ENCODE results near the gene RTCA.
"Not testable (repeated sequence)": the region's sequence is repeated elsewhere in the genome, so short reads cannot be mapped to it uniquely, and the experiment has no call there.

Gene RTCA

DNA sequence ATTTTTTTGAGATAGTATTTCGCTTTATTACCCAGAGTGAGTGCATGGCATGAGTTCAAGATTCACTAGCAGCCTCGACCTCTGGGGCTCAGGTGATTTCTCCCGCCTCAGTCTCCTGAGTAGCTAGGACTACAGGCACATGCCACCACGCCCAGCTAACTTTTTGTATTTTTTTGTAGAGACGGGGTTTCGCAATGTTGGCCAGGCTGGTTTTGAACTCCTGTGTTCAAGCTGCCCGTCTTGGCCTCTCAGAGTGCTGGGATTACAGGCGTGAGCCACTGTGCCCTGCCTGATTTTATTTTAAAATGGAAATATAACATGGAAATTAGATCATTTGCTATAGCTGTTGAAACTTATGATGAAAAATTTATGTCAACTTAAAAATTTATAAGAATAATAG, 30.1 kb downstream of the RTCA start:
- no peak overlapping the region for H3K4me3 ChIP-seq (ENCODE audit: low read depth, low read length)
- no peak for DNase-seq (ENCODE audit: low read depth)
- TF ChIP-seq CTCF (IDR thresholded peaks at IDR 0.05; ENCODE audit: insufficient read depth, low read depth, low read length, missing control alignments) = no peak

GRCh38 chr1:100296997-100297396, 31.0 kb downstream of the RTCA start:
- not testable (repeated sequence) for DNase-seq (ENCODE audit: low read depth); H3K4me3 ChIP-seq (ENCODE audit: low read depth, low read length)

DNA sequence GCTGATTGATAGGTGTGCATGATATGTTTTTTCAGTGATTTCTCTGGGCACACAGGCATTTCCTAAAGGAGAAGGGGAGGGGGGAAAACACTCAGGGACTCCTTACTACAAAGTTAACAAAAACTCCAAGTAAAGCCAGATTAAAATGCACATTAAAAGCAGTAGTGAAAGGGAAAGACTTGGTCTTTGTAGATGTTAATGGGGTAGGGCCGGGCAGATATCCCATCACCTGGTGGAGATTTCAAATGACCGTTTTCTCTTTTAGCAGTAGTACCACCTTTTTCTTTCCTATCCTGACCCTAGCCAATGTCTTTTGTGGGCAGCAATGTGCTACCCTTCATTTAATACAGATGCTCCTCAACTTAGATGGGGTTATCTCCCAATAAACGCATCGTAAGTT, 32.5 kb downstream of the RTCA start:
- no peak for DNase-seq (ENCODE audit: low read depth)
- H3K4me3 ChIP-seq (ENCODE audit: low read depth, low read length) = no peak overlapping the region
- no peak for TF ChIP-seq CTCF (IDR thresholded peaks at IDR 0.05; ENCODE audit: insufficient read depth, low read depth, low read length, missing control alignments)

DNA sequence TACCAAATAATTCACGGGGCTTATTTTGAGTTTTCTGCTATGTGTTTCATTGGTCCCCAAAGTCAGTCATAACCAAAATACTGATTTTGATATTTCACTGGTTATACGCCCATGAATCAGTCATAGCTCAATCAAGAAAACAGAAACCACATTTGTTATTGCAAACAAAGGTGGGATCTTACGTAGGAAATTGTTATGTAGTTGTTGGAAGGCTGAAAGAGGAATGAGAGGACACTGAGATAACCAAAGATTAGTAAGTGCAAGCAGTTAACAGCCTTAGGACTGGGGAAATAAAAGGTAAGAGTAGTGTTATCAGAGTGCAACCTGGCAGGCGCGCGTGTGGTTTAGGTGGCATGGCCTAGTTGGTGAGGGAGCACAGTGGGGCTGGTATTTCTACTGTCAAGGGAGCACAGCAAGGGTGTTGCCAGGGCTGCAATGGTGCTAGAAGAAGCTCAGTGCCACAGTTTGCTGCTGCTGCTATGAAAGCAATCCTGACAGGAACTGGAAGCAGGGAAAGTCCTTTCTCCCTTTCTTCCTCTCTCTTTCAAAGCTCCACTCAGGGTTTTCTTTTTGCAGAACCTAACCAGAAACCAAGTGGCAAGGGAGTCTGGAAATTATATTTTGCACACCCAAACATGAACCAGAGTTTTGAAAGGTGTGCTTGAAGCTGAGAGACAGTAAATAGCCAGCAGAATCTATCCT, 33.7 kb downstream of the RTCA start:
- TF ChIP-seq CTCF (IDR thresholded peaks at IDR 0.05; ENCODE audit: insufficient read depth, low read depth, low read length, missing control alignments) = no peak
- no peak for DNase-seq (ENCODE audit: low read depth)
- no peak overlapping the region for H3K4me3 ChIP-seq (ENCODE audit: low read depth, low read length)

DNA sequence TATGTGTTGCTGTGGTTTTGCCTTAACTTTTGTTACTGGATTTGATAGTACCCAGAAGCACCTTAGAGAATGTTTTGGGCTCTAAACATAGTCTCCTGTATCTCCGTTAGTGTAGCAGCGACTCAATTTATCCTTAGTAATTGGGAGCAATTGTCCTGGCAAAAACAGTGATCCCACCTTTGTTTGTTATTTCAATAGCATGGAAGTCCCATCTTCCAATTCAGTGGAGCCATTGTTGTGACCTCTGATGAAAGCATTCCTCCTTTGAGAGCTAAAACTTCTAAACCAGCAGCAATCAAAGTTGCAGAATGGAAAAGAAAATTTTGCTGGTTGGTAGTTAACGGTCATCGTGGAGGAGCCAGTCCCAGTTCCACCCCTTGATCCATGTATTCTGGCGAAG, 34.7 kb downstream of the RTCA start:
- no peak for TF ChIP-seq CTCF (IDR thresholded peaks at IDR 0.05; ENCODE audit: insufficient read depth, low read depth, low read length, missing control alignments)
- H3K4me3 ChIP-seq (ENCODE audit: low read depth, low read length) = no peak overlapping the region
- no peak for DNase-seq (ENCODE audit: low read depth)

- DNase-seq (ENCODE audit: low read depth) = no peak
- no peak for TF ChIP-seq CTCF (IDR thresholded peaks at IDR 0.05; ENCODE audit: insufficient read depth, low read depth, low read length, missing control alignments)
- H3K4me3 ChIP-seq (ENCODE audit: low read depth, low read length) = no peak overlapping the region
These were observed 36.7 kb downstream of the RTCA start for GRCh38 chr1:100302739-100303138.

DNA sequence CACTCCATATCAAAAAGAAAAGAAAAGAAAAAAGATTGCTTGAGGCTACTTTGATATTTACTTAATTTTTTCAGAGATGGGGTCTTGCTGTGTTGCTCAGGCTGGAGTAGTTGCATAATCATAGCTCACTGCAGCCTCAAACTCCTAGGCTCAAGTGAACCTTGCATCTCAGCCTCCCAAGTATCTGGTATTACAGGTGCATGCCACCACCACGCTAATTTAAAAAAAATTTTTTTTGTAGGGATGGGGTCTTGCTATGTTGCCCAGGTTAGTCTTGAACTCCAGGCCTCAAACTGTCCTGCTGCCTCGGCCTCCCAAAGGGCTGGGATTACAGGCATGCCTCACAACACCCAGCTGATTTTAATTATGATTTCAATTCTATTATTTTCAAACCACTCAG, 38.2 kb downstream of the RTCA start:
- H3K4me3 ChIP-seq (ENCODE audit: low read depth, low read length) = no peak overlapping the region
- DNase-seq (ENCODE audit: low read depth) = no peak
- TF ChIP-seq CTCF (IDR thresholded peaks at IDR 0.05; ENCODE audit: insufficient read depth, low read depth, low read length, missing control alignments) = no peak
